HFF-Myc (cell line): Measurements from ENCODE around the gene SPTBN4.

Experiments
- DNase-seq: peaks from one replicate; pipeline ENCODE4 v3.0.0-alpha.2; 2011; ENCODE audit warnings: low read depth; ENCODE audit errors: extremely low read depth
- H3K4me3 ChIP-seq: replicated peaks from 2 replicates; pipeline ENCODE4 v1.5.1; 2011; ENCODE audit warnings: low read depth, mild to moderate bottlenecking, control low read depth, low read length
- CTCF ChIP-seq: IDR thresholded peaks from 2 replicates; pipeline ENCODE4 v1.5.1; 2012; ENCODE audit warnings: mild to moderate bottlenecking, low read depth, low read length, control low read depth; ENCODE audit errors: missing control alignments

Gene SPTBN4

GRCh38 chr19:40510526-40511115, 43.8 kb downstream of the SPTBN4 start:
- no peak overlapping the region for H3K4me3 ChIP-seq
- no peak for TF ChIP-seq CTCF
- no peak for DNase-seq

GRCh38 chr19:40511487-40511886, 44.7 kb downstream of the SPTBN4 start:
- TF ChIP-seq CTCF = no peak
- H3K4me3 ChIP-seq = no peak overlapping the region
- no peak for DNase-seq

- H3K4me3 ChIP-seq = no peak overlapping the region
- no peak for TF ChIP-seq CTCF
- no peak for DNase-seq
Observed at GRCh38 chr19:40512110-40512472, 45.3 kb downstream of the SPTBN4 start.

- H3K4me3 ChIP-seq = no peak overlapping the region
- DNase-seq = no peak
- TF ChIP-seq CTCF = no peak
Observed at GRCh38 chr19:40512473-40513344, 45.9 kb downstream of the SPTBN4 start.

- H3K4me3 ChIP-seq = no peak overlapping the region
- DNase-seq = no peak
- no peak for TF ChIP-seq CTCF
Observed at GRCh38 chr19:40513345-40513678, 46.5 kb downstream of the SPTBN4 start.

- no peak overlapping the region for H3K4me3 ChIP-seq
- no peak for TF ChIP-seq CTCF
- no peak for DNase-seq
Observed at GRCh38 chr19:40513741-40514315, 47.0 kb downstream of the SPTBN4 start.
